K562 (cell line): ENCODE data around the gene KIFC3. TPM values are rescaled to one million over a fixed set of nuclear protein-coding genes. Genes with fewer than 3 reads are reported as not detected.

Source experiments
- ARNT ChIP-seq, 2 experiments: fragments of 450-650 bp; IDR thresholded peaks; 2 replicates each; pipeline ENCODE4 v1.6.1; 2016; ENCODE audit warnings: mild to moderate bottlenecking in 1 of 2
- DACH1 ChIP-seq: fragments of 450-650 bp; IDR thresholded peaks from 2 replicates; pipeline ENCODE4 v1.6.1; 2018; ENCODE audit not compliant: partially characterized antibody
- HNRNPK ChIP-seq: fragments of 200-400 bp; formaldehyde crosslinking; IDR thresholded peaks from one replicate; pipeline ENCODE4 v1.6.1; 2018; ENCODE audit warnings: mild to moderate bottlenecking, low read depth, low read length; ENCODE audit not compliant: poor library complexity, severe bottlenecking
- MGA ChIP-seq: fragments of 450-650 bp; IDR thresholded peaks from 2 replicates; pipeline ENCODE4 v1.6.1; 2016; ENCODE audit warnings: mild to moderate bottlenecking, moderate library complexity
- RCOR1 ChIP-seq, 2 experiments: IDR thresholded peaks; 2 replicates each; pipeline ENCODE4 v1.6.1; 2012; ENCODE audit warnings: low read depth in 2 of 2, low read length in 2 of 2, borderline replicate concordance in 1 of 2, improper control_type of control experiment in 1 of 2
- YBX1 ChIP-seq: fragments of 450-650 bp; IDR thresholded peaks from 2 replicates; pipeline ENCODE4 v1.7.1; 2016; ENCODE audit warnings: mild to moderate bottlenecking
- polyA plus RNA-seq, 8 experiments: library from polyadenylated mRNA; depleted of rRNA in 4 of 8; stranded (reverse) in 5 of 8; unstranded in 3 of 8; fragments of >200 nt; fragmentation: Nextera tagmentation in 2 of 8; fragmentation: Illumina TruSeq in 1 of 8; extraction: Ambion mirVana in 2 of 8; extraction: Trizol in 1 of 8; gene quantifications; 2 replicates each; pipeline versions ENCODE4 v1.2.1 to v1.2.3, GENCODE V29; 2011 to 2014; ENCODE audit warnings: inconsistent platforms in 1 of 8, missing spikeins in 1 of 8
- total RNA-seq, 7 experiments: library from RNA; depleted of rRNA in 6 of 7; stranded (reverse); fragments of >200 nt in 6 of 7; fragmentation: Illumina TruSeq in 2 of 7; extraction: Trizol in 2 of 7; gene quantifications; 2 replicates each; pipeline versions ENCODE4 v1.2.1 to v1.2.3, GENCODE V29; 2011 to 2021; ENCODE audit warnings: low replicate concordance in 1 of 7
- TF ChIP-seq, protein P1 (sequence below): fragments of 250-450 bp; sonication (Bioruptor Pico); IDR thresholded peaks from 2 replicates; pipeline ENCODE4 v1.4.0; 2020; ENCODE audit warnings: mild to moderate bottlenecking, moderate library complexity

The KIFC3 gene
- total and polyA plus RNA-seq, 9 of the 15 experiments (the other 6 are each of a cell fraction or from before 2014, with no cell fraction given) = 0.23 to 105 (median 26.2) TPM

DNA sequence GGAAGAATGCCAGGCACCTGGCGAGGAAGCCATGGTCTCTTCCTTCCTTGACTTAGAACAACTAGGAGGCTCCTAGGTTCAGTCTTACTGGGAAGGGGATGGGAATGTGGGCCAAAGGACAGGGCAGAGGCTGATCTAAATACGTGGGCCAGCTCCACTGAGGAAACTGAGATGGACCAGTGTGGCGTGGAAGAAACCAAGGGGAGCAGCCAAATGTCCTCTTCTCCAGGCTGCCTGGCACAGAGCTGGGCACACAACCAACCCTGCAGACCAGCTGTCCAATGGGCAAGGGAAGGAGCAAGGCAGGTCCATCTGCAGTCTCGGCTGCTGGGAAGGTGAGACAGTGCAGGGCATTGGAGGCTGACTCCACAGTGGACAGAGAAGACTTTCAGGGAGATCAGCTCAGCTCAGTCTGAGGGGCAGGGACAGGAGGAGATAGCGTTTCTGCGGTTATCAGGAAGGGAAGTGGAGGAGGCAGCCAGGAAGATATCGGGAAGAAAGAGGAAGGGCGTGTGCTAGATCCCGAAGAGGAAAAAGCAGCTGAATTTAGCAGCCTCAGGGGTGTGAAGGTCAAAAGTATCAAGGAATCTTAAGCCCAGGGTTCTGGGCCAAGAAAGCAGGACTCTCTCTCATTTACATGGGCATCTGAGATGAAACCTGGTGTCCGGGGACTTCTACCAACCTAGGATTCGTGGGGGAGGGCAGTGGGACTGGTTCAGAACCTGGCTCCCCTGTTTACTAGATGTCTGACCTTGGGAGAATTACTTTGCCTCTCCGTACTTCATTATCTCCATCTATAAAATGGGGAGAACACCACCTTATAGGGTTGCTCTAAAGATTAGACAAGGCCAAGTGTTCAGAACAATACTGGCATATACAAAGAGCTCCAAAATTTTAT is 1.8 kb downstream of the KIFC3 start (continued):
- TF ChIP-seq, protein P1, sequence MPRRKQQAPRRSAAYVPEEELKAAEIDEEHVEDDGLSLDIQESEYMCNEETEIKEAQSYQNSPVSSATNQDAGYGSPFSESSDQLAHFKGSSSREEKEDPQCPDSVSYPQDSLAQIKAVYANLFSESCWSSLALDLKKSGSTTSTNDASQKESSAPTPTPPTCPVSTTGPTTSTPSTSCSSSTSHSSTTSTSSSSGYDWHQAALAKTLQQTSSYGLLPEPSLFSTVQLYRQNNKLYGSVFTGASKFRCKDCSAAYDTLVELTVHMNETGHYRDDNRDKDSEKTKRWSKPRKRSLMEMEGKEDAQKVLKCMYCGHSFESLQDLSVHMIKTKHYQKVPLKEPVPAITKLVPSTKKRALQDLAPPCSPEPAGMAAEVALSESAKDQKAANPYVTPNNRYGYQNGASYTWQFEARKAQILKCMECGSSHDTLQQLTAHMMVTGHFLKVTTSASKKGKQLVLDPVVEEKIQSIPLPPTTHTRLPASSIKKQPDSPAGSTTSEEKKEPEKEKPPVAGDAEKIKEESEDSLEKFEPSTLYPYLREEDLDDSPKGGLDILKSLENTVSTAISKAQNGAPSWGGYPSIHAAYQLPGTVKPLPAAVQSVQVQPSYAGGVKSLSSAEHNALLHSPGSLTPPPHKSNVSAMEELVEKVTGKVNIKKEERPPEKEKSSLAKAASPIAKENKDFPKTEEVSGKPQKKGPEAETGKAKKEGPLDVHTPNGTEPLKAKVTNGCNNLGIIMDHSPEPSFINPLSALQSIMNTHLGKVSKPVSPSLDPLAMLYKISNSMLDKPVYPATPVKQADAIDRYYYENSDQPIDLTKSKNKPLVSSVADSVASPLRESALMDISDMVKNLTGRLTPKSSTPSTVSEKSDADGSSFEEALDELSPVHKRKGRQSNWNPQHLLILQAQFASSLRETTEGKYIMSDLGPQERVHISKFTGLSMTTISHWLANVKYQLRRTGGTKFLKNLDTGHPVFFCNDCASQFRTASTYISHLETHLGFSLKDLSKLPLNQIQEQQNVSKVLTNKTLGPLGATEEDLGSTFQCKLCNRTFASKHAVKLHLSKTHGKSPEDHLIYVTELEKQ = no peak
- TF ChIP-seq HNRNPK = no peak
- no peak for TF ChIP-seq YBX1
- TF ChIP-seq DACH1 = no peak
- TF ChIP-seq RCOR1 (IDR thresholded peaks at IDR 0.05; ENCODE audit: borderline replicate concordance in 1 of 2, low read depth in 2 of 2, low read length in 2 of 2) = peak in 1 of 2 experiments; percentile 82; a peak in 2 of 4 replicates
- TF ChIP-seq MGA = no peak
- no peak for TF ChIP-seq ARNT (IDR thresholded peaks at IDR 0.05)
